K562 (cell line): ENCODE data around the gene SMG9. TPM values are rescaled to one million over a fixed set of nuclear protein-coding genes. Genes with fewer than 3 reads are reported as not detected.

ENCODE experiments used
- E2F1 ChIP-seq: sonication (generic); formaldehyde crosslinking; IDR thresholded peaks from 2 replicates; pipeline ENCODE4 v1.8.1; 2023; ENCODE audit warnings: mild to moderate bottlenecking, missing genetic modification reagents, moderate library complexity
- E2F4 ChIP-seq: sonication (generic); formaldehyde crosslinking; IDR thresholded peaks from 2 replicates; pipeline ENCODE4 v1.8.0; 2022; ENCODE audit warnings: mild to moderate bottlenecking, low read depth, missing genetic modification reagents
- E4F1 ChIP-seq: fragments of 250-450 bp; sonication (Bioruptor Pico); IDR thresholded peaks from 2 replicates; pipeline ENCODE4 v1.5.0; 2021; ENCODE audit warnings: mild to moderate bottlenecking, borderline replicate concordance
- FOXP1 ChIP-seq: sonication (generic); formaldehyde crosslinking; IDR thresholded peaks from 2 replicates; pipeline ENCODE4 v1.8.0; 2022; ENCODE audit warnings: mild to moderate bottlenecking, missing genetic modification reagents
- PKNOX1 ChIP-seq: fragments of 450-650 bp; IDR thresholded peaks from 2 replicates; pipeline ENCODE4 v1.6.1; 2016
- PRMT5 ChIP-seq: sonication (generic); formaldehyde crosslinking; IDR thresholded peaks from 2 replicates; pipeline ENCODE4 v1.5.0; 2020; ENCODE audit warnings: missing genetic modification reagents
- RAD21 ChIP-seq, 2 experiments: fragments of 250-450 bp in 1 of 2; fragments of 450-650 bp in 1 of 2; sonication (Bioruptor Pico) in 1 of 2; formaldehyde crosslinking in 1 of 2; IDR thresholded peaks in 1 of 2; conservative IDR thresholded peaks in 1 of 2; 2 replicates each; pipeline versions ENCODE4 v1.4.0 to v1.8.0; 2020 to 2022; ENCODE audit warnings: mild to moderate bottlenecking in 2 of 2, moderate library complexity in 1 of 2
- RHOXF2B ChIP-seq: fragments of 250-450 bp; sonication (Bioruptor Pico); conservative IDR thresholded peaks from 2 replicates; pipeline ENCODE4 v1.5.1; 2021
- RNF219 ChIP-seq: fragments of 250-450 bp; sonication (Bioruptor Pico); IDR thresholded peaks from 2 replicates; pipeline ENCODE4 v1.5.0; 2022; ENCODE audit warnings: mild to moderate bottlenecking
- ZBTB11 ChIP-seq, 3 experiments: fragments of 200-800 bp in 1 of 3; fragments of 250-450 bp in 1 of 3; fragments of 450-650 bp in 1 of 3; sonication (Bioruptor Pico) in 1 of 3; sonication (Bioruptor generic) in 1 of 3; formaldehyde crosslinking in 1 of 3; IDR thresholded peaks; 2 replicates each; pipeline versions ENCODE4 v1.6.1 to v1.8.0; 2016 to 2022; ENCODE audit warnings: mild to moderate bottlenecking in 2 of 3, missing genetic modification characterization in 2 of 3, missing compliant biosample characterization in 1 of 3, moderate library complexity in 1 of 3
- ZNF740 ChIP-seq, 3 experiments: fragments of 200-800 bp in 1 of 3; sonication (Bioruptor generic) in 1 of 3; sonication (generic) in 1 of 3; formaldehyde crosslinking in 1 of 3; IDR thresholded peaks; 2 replicates each; pipeline versions ENCODE4 v1.6.1 to v1.8.0; 2016 to 2022; ENCODE audit warnings: mild to moderate bottlenecking in 2 of 3, missing compliant biosample characterization in 2 of 3, missing genetic modification characterization in 2 of 3, missing genetic modification reagents in 1 of 3
- polyA plus RNA-seq, 8 experiments: library from polyadenylated mRNA; depleted of rRNA in 4 of 8; stranded (reverse) in 5 of 8; unstranded in 3 of 8; fragments of >200 nt; fragmentation: Nextera tagmentation in 2 of 8; fragmentation: Illumina TruSeq in 1 of 8; extraction: Ambion mirVana in 2 of 8; extraction: Trizol in 1 of 8; gene quantifications; 2 replicates each; pipeline versions ENCODE4 v1.2.1 to v1.2.3, GENCODE V29; 2011 to 2014; ENCODE audit warnings: inconsistent platforms in 1 of 8, missing spikeins in 1 of 8
- total RNA-seq, 7 experiments: library from RNA; depleted of rRNA in 6 of 7; stranded (reverse); fragments of >200 nt in 6 of 7; fragmentation: Illumina TruSeq in 2 of 7; extraction: Trizol in 2 of 7; gene quantifications; 2 replicates each; pipeline versions ENCODE4 v1.2.1 to v1.2.3, GENCODE V29; 2011 to 2021; ENCODE audit warnings: low replicate concordance in 1 of 7

SMG9 gene
- total and polyA plus RNA-seq, 9 of the 15 experiments (the other 6 are each of a cell fraction or from before 2014, with no cell fraction given): 1.7 to 79.7 (median 40.2) TPM

GRCh38 chr19:43754503-43755255 lies at the start of gene SMG9 (continued):
- TF ChIP-seq E4F1 (CRISPR knock-in tag) (no peak), RNF219 (CRISPR knock-in tag) (no peak), FOXP1 (no peak), ZNF740 (CRISPR knock-in tag; IDR thresholded peaks at IDR 0.05) (no peak; the same call in 1 of the 2 replicates), ZNF740 (tag; IDR thresholded peaks at IDR 0.05) (peak in 1 of 2 experiments; percentile 64; a peak in 1 of 4 replicates), RHOXF2B (CRISPR knock-in tag) (no peak), E2F4 (CRISPR knock-in tag) (no peak), E2F1 (CRISPR knock-in tag) (0 out of 2 replicates have a peak, but pooled peaks have one; percentile 55), PKNOX1 (no peak), RAD21 (CRISPR knock-in tag; conservative IDR thresholded peaks at IDR 0.05 in 1 of 2, IDR thresholded peaks at IDR 0.05 in 1 of 2) (no peak), PRMT5 (CRISPR knock-in tag) (no peak), ZBTB11 (CRISPR knock-in tag; IDR thresholded peaks at IDR 0.05) (peak in 1 of 3 experiments; percentile 73; a peak in 1 of 6 replicates)
